K562 (cell line): ENCODE measurements around the gene SNX9.

Experiments used
- EZH2 ChIP-seq: IDR thresholded peaks from 2 replicates; pipeline ENCODE4 v1.6.1; 2012; ENCODE audit warnings: low read depth, mild to moderate bottlenecking, inconsistent platforms, low read length, borderline replicate concordance
- IRF2 ChIP-seq: sonication (generic); formaldehyde crosslinking; IDR thresholded peaks from 2 replicates; pipeline ENCODE4 v1.8.1; 2022; ENCODE audit warnings: mild to moderate bottlenecking, missing genetic modification reagents
- MYBL2 ChIP-seq, 2 experiments: fragments of 450-650 bp in 1 of 2; sonication (generic) in 1 of 2; formaldehyde crosslinking in 1 of 2; IDR thresholded peaks; 2 replicates each; pipeline versions ENCODE4 v1.6.1 to v1.8.1; 2017 to 2022; ENCODE audit warnings: borderline replicate concordance in 1 of 2, inconsistent platforms in 1 of 2, low read depth in 1 of 2, mild to moderate bottlenecking in 1 of 2, missing genetic modification reagents in 1 of 2, moderate library complexity in 1 of 2
- NR3C1 ChIP-seq: sonication (generic); formaldehyde crosslinking; IDR thresholded peaks from 2 replicates; pipeline ENCODE4 v1.8.1; 2022; ENCODE audit warnings: missing genetic modification reagents
- PHF20 ChIP-seq: fragments of 450-650 bp; IDR thresholded peaks from 2 replicates; pipeline ENCODE4 v1.6.1; 2018; ENCODE audit not compliant: partially characterized antibody
- SP1 ChIP-seq: sonication (generic); formaldehyde crosslinking; IDR thresholded peaks from 2 replicates; pipeline ENCODE4 v1.8.1; 2022; ENCODE audit warnings: mild to moderate bottlenecking, missing genetic modification reagents
- TCFL5 ChIP-seq: fragments of 250-450 bp; sonication (Bioruptor Pico); conservative IDR thresholded peaks from 2 replicates; pipeline ENCODE4 v1.6.1; 2021; ENCODE audit warnings: mild to moderate bottlenecking, moderate library complexity, matching md5 sums
- ZNF134 ChIP-seq: fragments of 250-450 bp; sonication (Bioruptor Pico); conservative IDR thresholded peaks from 2 replicates; pipeline ENCODE4 v1.4.0; 2020
- ZNF76 ChIP-seq: fragments of 250-450 bp; sonication (Bioruptor Pico); IDR thresholded peaks from 2 replicates; pipeline ENCODE4 v1.4.0; 2020; ENCODE audit warnings: mild to moderate bottlenecking, moderate library complexity, borderline replicate concordance
- TF ChIP-seq, protein P1 (sequence below): sonication (generic); formaldehyde crosslinking; IDR thresholded peaks from 2 replicates; pipeline ENCODE4 v1.5.0; 2020; ENCODE audit warnings: missing genetic modification reagents
- TF ChIP-seq, protein P2 (sequence below): sonication (generic); formaldehyde crosslinking; IDR thresholded peaks from 2 replicates; pipeline ENCODE4 v1.8.0; 2022; ENCODE audit warnings: mild to moderate bottlenecking, missing genetic modification reagents, borderline replicate concordance
- TF ChIP-seq, protein P3 (sequence below): sonication (generic); formaldehyde crosslinking; IDR thresholded peaks from 2 replicates; pipeline ENCODE4 v1.9.0; 2022; ENCODE audit warnings: mild to moderate bottlenecking, missing genetic modification reagents

DNA sequence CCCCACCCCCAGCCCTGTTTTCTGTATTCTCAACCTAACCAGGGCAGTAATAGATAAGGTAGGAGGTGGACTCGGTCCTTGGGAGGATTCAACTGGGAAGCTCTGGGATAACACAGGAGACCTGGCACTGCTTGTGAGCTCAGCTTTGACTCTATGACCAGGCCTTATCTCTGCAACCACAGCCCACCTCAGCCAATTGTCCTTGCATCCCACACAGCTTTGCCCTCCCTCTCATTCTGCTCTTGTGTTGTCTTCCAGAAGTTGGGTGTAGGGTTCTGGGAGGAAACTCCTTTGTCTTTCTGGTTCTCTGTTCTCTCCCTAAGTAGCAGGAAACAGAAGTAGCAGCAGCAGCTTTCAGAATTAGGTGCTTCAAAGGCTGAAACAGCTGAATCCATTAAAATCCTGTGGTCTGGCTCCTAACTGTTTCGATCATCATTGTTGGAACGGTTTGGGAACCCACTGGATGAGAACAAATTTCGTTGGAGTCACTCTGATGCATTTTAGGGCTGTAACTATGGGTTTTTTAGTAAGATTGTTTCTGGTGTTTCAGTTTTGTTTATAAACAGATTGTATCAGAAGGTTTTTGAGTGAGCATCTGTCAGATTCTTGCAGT is 32.4 kb upstream of the SNX9 start:
- no peak for TF ChIP-seq NR3C1 (CRISPR knock-in tag)
- no peak for TF ChIP-seq SP1 (CRISPR knock-in tag)
- TF ChIP-seq, protein P1, sequence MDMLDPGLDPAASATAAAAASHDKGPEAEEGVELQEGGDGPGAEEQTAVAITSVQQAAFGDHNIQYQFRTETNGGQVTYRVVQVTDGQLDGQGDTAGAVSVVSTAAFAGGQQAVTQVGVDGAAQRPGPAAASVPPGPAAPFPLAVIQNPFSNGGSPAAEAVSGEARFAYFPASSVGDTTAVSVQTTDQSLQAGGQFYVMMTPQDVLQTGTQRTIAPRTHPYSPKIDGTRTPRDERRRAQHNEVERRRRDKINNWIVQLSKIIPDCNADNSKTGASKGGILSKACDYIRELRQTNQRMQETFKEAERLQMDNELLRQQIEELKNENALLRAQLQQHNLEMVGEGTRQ (CRISPR knock-in tag), result no peak
- TF ChIP-seq PHF20, result no peak
- no peak for TF ChIP-seq TCFL5
- no peak for TF ChIP-seq ZNF76 (CRISPR knock-in tag)
- TF ChIP-seq MYBL2 (IDR thresholded peaks at IDR 0.05; ENCODE audit: low read depth), result no peak
- no peak for TF ChIP-seq MYBL2 (CRISPR knock-in tag; IDR thresholded peaks at IDR 0.05; ENCODE audit: borderline replicate concordance)
- TF ChIP-seq, protein P2, sequence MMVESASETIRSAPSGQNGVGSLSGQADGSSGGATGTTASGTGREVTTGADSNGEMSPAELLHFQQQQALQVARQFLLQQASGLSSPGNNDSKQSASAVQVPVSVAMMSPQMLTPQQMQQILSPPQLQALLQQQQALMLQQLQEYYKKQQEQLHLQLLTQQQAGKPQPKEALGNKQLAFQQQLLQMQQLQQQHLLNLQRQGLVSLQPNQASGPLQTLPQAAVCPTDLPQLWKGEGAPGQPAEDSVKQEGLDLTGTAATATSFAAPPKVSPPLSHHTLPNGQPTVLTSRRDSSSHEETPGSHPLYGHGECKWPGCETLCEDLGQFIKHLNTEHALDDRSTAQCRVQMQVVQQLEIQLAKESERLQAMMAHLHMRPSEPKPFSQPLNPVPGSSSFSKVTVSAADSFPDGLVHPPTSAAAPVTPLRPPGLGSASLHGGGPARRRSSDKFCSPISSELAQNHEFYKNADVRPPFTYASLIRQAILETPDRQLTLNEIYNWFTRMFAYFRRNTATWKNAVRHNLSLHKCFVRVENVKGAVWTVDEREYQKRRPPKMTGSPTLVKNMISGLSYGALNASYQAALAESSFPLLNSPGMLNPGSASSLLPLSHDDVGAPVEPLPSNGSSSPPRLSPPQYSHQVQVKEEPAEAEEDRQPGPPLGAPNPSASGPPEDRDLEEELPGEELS, result no peak
- TF ChIP-seq EZH2, result no peak
- TF ChIP-seq, protein P3, sequence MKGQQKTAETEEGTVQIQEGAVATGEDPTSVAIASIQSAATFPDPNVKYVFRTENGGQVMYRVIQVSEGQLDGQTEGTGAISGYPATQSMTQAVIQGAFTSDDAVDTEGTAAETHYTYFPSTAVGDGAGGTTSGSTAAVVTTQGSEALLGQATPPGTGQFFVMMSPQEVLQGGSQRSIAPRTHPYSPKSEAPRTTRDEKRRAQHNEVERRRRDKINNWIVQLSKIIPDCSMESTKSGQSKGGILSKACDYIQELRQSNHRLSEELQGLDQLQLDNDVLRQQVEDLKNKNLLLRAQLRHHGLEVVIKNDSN (CRISPR knock-in tag), result no peak
- no peak for TF ChIP-seq ZNF134 (CRISPR knock-in tag)
- no peak for TF ChIP-seq IRF2
